Activated CD4-positive, CD25-positive, alpha-beta regulatory T cell treated with anti-CD3 and anti-CD28 coated beads, Interleukin-2, amount 50 U/mL, for 24 hours (primary cell): ENCODE data around the gene BEND5.

Source experiments
- ATAC-seq, 2 donors: fragments of 150-1000 bp; cut with Tn5 transposase; one replicate each; pipeline ENCODE4 v1.10.0; 2021; ENCODE audit warnings: mild to moderate bottlenecking in 1 of 2, moderate library complexity in 1 of 2

The BEND5 gene

GRCh38 chr1:48678710-48679505 lies 97.8 kb downstream of the BEND5 start:
- ATAC-seq = no peak
